Glutamatergic neuron (in vitro differentiated cells): Measurements from ENCODE around the gene SMG6. TPM values are rescaled to one million over a fixed set of nuclear protein-coding genes. Genes with fewer than 3 reads are reported as not detected.
A peak's percentile ranks its signal among the peaks of the same experiment; 100 is the strongest.

Experiments
- DNase-seq: peaks from one replicate; pipeline ENCODE4 v3.0.0; 2022
- H3K27ac Mint-ChIP-seq: one replicate; pipeline ENCODE4 v1.8.0; 2020; ENCODE audit warnings: mild to moderate bottlenecking, mixed read lengths, inconsistent platforms; ENCODE audit not compliant: unreplicated experiment
- H3K27me3 Mint-ChIP-seq: one replicate; pipeline ENCODE4 v1.8.0; 2020; ENCODE audit warnings: mild to moderate bottlenecking, moderate library complexity, mixed read lengths, inconsistent platforms; ENCODE audit not compliant: unreplicated experiment
- H3K36me3 Mint-ChIP-seq: one replicate; pipeline ENCODE4 v1.8.0; 2020; ENCODE audit warnings: mild to moderate bottlenecking, mixed read lengths, inconsistent platforms; ENCODE audit not compliant: unreplicated experiment
- H3K4me1 Mint-ChIP-seq: one replicate; pipeline ENCODE4 v1.8.0; 2020; ENCODE audit warnings: mild to moderate bottlenecking, low read depth, mixed read lengths, inconsistent platforms; ENCODE audit not compliant: unreplicated experiment
- H3K4me3 Mint-ChIP-seq: one replicate; pipeline ENCODE4 v1.8.0; 2020; ENCODE audit warnings: mild to moderate bottlenecking, mixed read lengths, inconsistent platforms; ENCODE audit not compliant: unreplicated experiment
- H3K9me3 Mint-ChIP-seq: one replicate; pipeline ENCODE4 v1.8.0; 2020; ENCODE audit warnings: mild to moderate bottlenecking, moderate library complexity, mixed read lengths, inconsistent platforms; ENCODE audit not compliant: unreplicated experiment
- total RNA-seq: library from RNA; stranded (reverse); fragmentation: NEBNext Ultra II Directional; extraction: Animal tissue kit (Norgen Biotek cat#: 25700); gene quantifications from one replicate; pipeline ENCODE4 v1.2.1, GENCODE V29; 2021; ENCODE audit not compliant: unreplicated experiment
- TF ChIP-seq, protein P1 (sequence below): fragments of 200-600 bp; sonication (generic); IDR thresholded peaks from one replicate; pipeline ENCODE4 v1.5.0; 2021; ENCODE audit not compliant: partially characterized antibody, unreplicated experiment

Gene SMG6
- total RNA-seq, 1 donor from 2014 or later, result 42.7 TPM

DNA sequence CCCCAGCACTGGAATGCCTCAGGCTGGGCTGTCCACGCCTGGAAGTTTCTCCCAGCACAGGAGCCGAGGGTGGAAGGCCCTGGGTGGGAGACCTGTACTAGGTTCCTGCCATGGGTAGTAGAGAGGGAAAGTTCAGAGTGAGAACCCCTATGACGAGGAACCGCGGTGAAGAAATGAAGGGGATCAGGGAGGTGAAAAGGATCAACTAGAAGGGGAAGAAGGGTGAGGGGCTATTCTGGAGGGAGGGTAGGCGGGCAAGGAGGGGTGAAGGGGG is 243.3 kb downstream of the SMG6 start:
- H3K4me3 Mint-ChIP-seq, result no peak overlapping the region
- no peaks in the 10 kb centered on the region for H3K36me3 Mint-ChIP-seq
- no peak for DNase-seq
- peaks cover 12% of the 10 kb centered on the region for H3K4me1 Mint-ChIP-seq
- no peak overlapping the region for H3K27ac Mint-ChIP-seq
- peaks cover 11% of the 10 kb centered on the region for H3K27me3 Mint-ChIP-seq
- H3K9me3 Mint-ChIP-seq, result peaks cover 5% of the 10 kb centered on the region
- TF ChIP-seq, protein P1, sequence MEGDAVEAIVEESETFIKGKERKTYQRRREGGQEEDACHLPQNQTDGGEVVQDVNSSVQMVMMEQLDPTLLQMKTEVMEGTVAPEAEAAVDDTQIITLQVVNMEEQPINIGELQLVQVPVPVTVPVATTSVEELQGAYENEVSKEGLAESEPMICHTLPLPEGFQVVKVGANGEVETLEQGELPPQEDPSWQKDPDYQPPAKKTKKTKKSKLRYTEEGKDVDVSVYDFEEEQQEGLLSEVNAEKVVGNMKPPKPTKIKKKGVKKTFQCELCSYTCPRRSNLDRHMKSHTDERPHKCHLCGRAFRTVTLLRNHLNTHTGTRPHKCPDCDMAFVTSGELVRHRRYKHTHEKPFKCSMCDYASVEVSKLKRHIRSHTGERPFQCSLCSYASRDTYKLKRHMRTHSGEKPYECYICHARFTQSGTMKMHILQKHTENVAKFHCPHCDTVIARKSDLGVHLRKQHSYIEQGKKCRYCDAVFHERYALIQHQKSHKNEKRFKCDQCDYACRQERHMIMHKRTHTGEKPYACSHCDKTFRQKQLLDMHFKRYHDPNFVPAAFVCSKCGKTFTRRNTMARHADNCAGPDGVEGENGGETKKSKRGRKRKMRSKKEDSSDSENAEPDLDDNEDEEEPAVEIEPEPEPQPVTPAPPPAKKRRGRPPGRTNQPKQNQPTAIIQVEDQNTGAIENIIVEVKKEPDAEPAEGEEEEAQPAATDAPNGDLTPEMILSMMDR, result no peak

DNA sequence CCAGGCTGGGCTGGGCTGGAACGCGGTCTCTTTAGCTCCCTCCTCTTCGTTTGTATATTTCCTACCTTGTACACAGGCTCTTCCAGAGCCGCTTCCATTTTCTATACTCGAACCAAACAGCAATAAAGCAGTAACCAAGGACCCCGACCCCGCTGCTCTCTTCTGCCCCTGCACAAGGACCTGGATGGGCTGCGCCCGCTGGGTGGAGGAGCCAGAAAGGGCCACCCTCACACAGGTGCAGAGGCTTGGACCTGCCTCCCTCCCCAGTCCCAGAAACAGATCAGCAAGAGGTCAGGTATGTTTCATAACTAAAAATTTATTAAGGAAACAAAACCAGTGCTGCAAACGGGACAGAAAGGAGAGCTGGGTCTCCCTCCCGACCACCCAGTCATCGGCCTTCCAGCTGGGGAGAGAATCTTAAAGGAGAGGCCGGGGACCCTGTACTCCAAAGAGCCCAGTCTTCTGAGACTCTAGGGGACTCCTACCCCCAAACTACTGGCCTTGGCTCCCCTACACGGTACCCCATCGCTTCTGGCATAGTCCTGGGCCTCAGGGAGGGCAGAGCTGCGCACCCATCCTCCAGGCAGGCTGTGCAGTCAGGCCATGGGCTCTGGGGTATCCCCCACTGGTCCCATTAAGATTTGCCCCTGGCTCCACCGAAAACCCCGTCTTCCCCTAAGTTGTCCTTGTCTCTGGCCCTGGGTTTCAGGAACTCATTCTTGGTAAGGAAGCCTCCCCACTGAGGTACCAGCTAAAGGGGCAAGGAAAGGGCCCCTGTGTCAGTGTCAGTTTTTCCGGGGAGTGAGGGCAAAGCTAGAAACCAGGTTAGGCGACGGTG is 243.8 kb downstream of the SMG6 start:
- Mint-ChIP-seq H3K4me3 (peak overlapping the region; percentile 23), H3K9me3 (peaks cover 3% of the 10 kb centered on the region), H3K27ac (no peak overlapping the region), H3K27me3 (peaks cover 11% of the 10 kb centered on the region), H3K36me3 (no peaks in the 10 kb centered on the region), H3K4me1 (peaks cover 12% of the 10 kb centered on the region)
- no peak for DNase-seq
- TF ChIP-seq, protein P1, result no peak

DNA sequence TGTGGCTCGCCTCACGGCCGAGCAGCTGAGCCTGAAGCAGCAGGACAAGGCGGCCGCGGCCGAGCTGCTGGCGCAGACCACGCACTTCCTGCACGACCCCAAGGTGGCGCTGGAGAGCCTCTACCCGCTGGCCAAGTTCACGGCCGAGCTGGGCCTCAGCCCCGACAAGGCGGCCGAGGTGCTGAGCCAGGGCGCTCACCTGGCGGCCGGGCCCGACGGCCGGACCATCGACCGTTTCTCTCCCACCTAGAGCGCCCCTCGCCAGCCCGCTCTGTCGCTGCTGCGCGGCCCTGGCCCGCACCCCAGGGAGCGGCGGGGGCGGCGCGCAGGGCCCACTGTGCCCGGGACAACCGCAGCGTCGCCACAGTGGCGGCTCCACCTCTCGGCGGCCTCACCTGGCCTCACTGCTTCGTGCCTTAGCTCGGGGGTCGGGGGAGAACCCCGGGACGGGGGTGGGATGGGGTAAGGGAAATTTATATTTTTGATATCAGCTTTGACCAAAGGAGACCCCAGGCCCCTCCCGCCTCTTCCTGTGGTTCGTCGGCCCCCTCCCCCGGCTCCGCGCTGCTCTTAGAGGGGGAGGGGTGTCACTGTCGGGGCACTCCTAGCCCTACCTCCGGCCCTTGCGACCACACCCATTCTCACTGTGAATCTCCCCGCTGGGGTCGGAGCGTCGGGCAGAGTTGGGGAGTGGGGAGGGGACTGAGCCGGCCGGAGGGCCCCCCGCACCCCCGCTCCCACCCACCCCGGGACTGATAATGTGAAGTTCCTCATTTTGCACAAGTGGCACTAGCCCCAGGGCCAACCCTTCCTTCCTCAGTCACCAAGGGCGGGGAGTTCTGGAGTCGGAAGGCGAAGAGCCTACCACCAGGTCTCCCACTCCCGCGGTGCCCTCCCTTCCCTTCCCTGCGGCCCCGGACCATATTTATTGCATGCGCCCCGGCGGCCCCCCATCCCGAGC is 244.7 kb downstream of the SMG6 start:
- H3K4me1 Mint-ChIP-seq, result peaks cover 9% of the 10 kb centered on the region
- no peaks in the 10 kb centered on the region for H3K36me3 Mint-ChIP-seq
- no peak overlapping the region for H3K4me3 Mint-ChIP-seq
- H3K27me3 Mint-ChIP-seq, result peaks cover 10% of the 10 kb centered on the region
- DNase-seq, result peak; percentile 72
- no peaks in the 10 kb centered on the region for H3K9me3 Mint-ChIP-seq
- TF ChIP-seq, protein P1, result peak; percentile 72
- no peak overlapping the region for H3K27ac Mint-ChIP-seq

DNA sequence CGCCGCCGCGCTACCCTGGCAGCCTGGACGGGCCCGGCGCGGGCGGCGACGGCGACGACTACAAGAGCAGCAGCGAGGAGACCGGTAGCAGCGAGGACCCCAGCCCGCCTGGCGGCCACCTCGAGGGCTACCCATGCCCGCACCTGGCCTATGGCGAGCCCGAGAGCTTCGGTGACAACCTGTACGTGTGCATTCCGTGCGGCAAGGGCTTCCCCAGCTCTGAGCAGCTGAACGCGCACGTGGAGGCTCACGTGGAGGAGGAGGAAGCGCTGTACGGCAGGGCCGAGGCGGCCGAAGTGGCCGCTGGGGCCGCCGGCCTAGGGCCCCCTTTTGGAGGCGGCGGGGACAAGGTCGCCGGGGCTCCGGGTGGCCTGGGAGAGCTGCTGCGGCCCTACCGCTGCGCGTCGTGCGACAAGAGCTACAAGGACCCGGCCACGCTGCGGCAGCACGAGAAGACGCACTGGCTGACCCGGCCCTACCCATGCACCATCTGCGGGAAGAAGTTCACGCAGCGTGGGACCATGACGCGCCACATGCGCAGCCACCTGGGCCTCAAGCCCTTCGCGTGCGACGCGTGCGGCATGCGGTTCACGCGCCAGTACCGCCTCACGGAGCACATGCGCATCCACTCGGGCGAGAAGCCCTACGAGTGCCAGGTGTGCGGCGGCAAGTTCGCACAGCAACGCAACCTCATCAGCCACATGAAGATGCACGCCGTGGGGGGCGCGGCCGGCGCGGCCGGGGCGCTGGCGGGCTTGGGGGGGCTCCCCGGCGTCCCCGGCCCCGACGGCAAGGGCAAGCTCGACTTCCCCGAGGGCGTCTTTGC is 245.6 kb downstream of the SMG6 start:
- peaks cover 8% of the 10 kb centered on the region for H3K27me3 Mint-ChIP-seq
- no peak overlapping the region for H3K4me3 Mint-ChIP-seq
- no peaks in the 10 kb centered on the region for H3K36me3 Mint-ChIP-seq
- peaks cover 5% of the 10 kb centered on the region for H3K4me1 Mint-ChIP-seq
- TF ChIP-seq, protein P1, result no peak
- DNase-seq, result no peak
- peaks cover 3% of the 10 kb centered on the region for H3K9me3 Mint-ChIP-seq
- no peak overlapping the region for H3K27ac Mint-ChIP-seq
